Kidney epithelial cell (primary cell): ENCODE results near the gene ATP8A2. TPM values are rescaled to one million over a fixed set of nuclear protein-coding genes. Genes with fewer than 3 reads are reported as not detected.

Experiments used
- DNase-seq: peaks from one replicate; pipeline ENCODE4 v3.0.0-alpha.2; 2010; ENCODE audit warnings: low read depth
- H3K27me3 ChIP-seq: 2 replicates; pipeline ENCODE4 v1.6.0; 2011; ENCODE audit warnings: low read length; ENCODE audit not compliant: control insufficient read depth, insufficient read depth
- H3K36me3 ChIP-seq: 2 replicates; pipeline ENCODE4 v1.5.1; 2011; ENCODE audit warnings: low read length; ENCODE audit not compliant: control insufficient read depth, insufficient read depth
- H3K4me3 ChIP-seq: 2 replicates; pipeline ENCODE4 v1.5.1; 2011; ENCODE audit warnings: low read depth, mild to moderate bottlenecking, control low read depth, low read length
- CTCF ChIP-seq: IDR thresholded peaks from 2 replicates; pipeline ENCODE4 v1.5.1; 2011; ENCODE audit warnings: mild to moderate bottlenecking, moderate library complexity, low read length, control low read depth, inconsistent platforms; ENCODE audit not compliant: insufficient read depth, poor library complexity, severe bottlenecking
- total RNA-seq: library from RNA; depleted of rRNA; stranded (reverse); fragments of >200 nt; gene quantifications from 2 replicates; pipeline ENCODE4 v1.2.3, GENCODE V29; 2015

ATP8A2 gene
- total RNA-seq, 1 donor from 2014 or later, result 3.8 TPM

GRCh38 chr13:26051657-26052311, 680.0 kb downstream of the ATP8A2 start, which contains the start of gene SHISA2:
TSS of gene SHISA2 (minus strand) at chr13:26052016. CDS start at chr13:26050975, 1,041 bp downstream.
- peak within 1 kb of the TSS; percentile 92 for H3K4me3 ChIP-seq
- TF ChIP-seq CTCF, result no peak
- peaks cover 3% of the 10 kb centered on the region for H3K36me3 ChIP-seq
- no peaks in the 10 kb centered on the region for H3K27me3 ChIP-seq
- no peak for DNase-seq

GRCh38 chr13:26052337-26052736, 680.6 kb downstream of the ATP8A2 start:
- peaks cover 1% of the 10 kb centered on the region for H3K36me3 ChIP-seq
- no peaks in the 10 kb centered on the region for H3K27me3 ChIP-seq
- peak overlapping the region; percentile 92 for H3K4me3 ChIP-seq
- DNase-seq, result no peak
- peak; percentile 3 for TF ChIP-seq CTCF

- Histone ChIP-seq H3K27me3 (no peaks in the 10 kb centered on the region), H3K4me3 (no peak overlapping the region), H3K36me3 (no peaks in the 10 kb centered on the region)
- no peak for DNase-seq
- no peak for TF ChIP-seq CTCF
These were observed 681.7 kb downstream of the ATP8A2 start for GRCh38 chr13:26053418-26053980.

- no peak for DNase-seq
- TF ChIP-seq CTCF, result no peak
- Histone ChIP-seq H3K27me3 (no peaks in the 10 kb centered on the region), H3K4me3 (no peak overlapping the region), H3K36me3 (no peaks in the 10 kb centered on the region)
These were observed 683.1 kb downstream of the ATP8A2 start for GRCh38 chr13:26054896-26055295.

GRCh38 chr13:26058704-26059103, 686.9 kb downstream of the ATP8A2 start:
- Histone ChIP-seq H3K4me3 (no peak overlapping the region), H3K27me3 (no peaks in the 10 kb centered on the region), H3K36me3 (no peaks in the 10 kb centered on the region)
- no peak for DNase-seq
- TF ChIP-seq CTCF, result no peak

- Histone ChIP-seq H3K27me3 (no peaks in the 10 kb centered on the region), H3K36me3 (no peaks in the 10 kb centered on the region), H3K4me3 (no peak overlapping the region)
- no peak for DNase-seq
- TF ChIP-seq CTCF, result no peak
These were observed 688.6 kb downstream of the ATP8A2 start for GRCh38 chr13:26060357-26060756.
